Bone marrow (tissue), 2 donors: ENCODE measurements around the gene RFC3.

Experiments used
- DNase-seq, 2 donors: peaks; one replicate each; lab custom pipeline; 2025; lab: John Stamatoyannopoulos, UW

The RFC3 gene

GRCh38 chr13:33868343-33868994 lies 50.5 kb downstream of the RFC3 start:
- no peak for DNase-seq

DNA sequence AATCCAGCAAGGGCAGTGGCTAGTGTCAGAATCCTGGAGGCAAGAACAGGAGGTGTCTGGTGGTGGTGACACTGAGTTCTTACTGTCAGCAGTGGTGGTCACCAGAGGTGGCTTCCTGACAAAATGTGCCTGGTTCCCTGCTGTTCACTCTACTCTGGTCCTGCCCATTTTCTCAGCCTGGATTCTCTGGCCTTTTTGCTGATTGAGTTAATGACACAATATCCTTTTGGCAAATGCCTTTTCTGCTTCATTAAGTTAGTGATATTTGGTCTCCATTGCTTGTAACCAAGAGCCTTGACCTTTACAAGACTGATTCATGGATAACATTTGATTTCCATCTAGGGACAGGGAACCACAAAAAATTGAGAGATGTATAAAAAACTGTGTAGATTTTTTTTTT lies 51.1 kb downstream of the RFC3 start:
- DNase-seq, result no peak

- no peak for DNase-seq
Measured at GRCh38 chr13:33870046-33870668, 52.2 kb downstream of the RFC3 start.

GRCh38 chr13:33871207-33872004 lies 53.5 kb downstream of the RFC3 start:
- no peak for DNase-seq

GRCh38 chr13:33872005-33872351 lies 54.0 kb downstream of the RFC3 start:
- no peak for DNase-seq

GRCh38 chr13:33873251-33873908 lies 55.4 kb downstream of the RFC3 start:
- no peak for DNase-seq

- DNase-seq, result no peak
Measured at GRCh38 chr13:33874871-33875270, 56.9 kb downstream of the RFC3 start.

- no peak for DNase-seq
Measured at GRCh38 chr13:33875618-33876401, 57.9 kb downstream of the RFC3 start.

- no peak for DNase-seq
Measured at GRCh38 chr13:33876716-33877394, 58.9 kb downstream of the RFC3 start.

DNA sequence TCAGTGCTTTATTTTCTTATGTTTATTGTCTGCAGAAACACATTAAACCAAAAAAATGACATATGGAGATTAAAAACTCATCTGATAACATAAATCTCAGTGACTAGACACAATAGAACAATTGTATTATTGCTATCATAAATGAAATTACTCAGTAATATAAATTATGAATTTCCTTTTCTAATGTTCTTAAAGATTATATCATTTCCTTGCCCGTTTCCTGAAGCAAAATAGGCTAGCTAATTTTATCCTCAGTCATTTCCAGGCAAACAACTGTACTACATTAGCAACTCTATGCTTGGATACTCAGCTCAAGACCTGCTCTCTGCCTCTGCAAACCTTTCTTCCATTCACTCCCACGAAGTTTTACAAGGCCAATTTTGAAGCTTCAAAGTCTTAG lies 61.2 kb downstream of the RFC3 start:
- no peak for DNase-seq

DNA sequence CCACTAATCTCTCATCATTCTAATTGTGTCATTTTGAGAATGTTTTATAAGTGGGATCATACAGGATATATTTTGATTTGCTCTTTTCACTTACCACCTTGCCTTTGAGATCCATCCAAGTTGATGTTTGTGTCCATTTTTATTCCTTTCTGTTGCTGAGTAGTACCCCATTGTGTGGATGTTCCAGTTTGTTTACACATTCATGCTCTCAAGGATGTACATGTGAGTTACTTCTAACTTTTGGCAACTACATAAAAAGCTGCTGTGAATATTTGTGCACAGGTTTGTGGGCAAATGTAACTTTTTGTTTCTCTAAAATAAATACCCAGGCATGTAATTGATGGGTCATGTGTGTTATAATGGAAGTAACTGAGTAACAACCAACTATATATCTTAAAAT lies 64.9 kb downstream of the RFC3 start:
- no peak for DNase-seq

- DNase-seq, result no peak
Measured at GRCh38 chr13:33884531-33885220, 66.7 kb downstream of the RFC3 start.
